GM20431 (cell line): ENCODE results near the gene SF3A1.
"Not testable (repeated sequence)": the region's sequence is repeated elsewhere in the genome, so short reads cannot be mapped to it uniquely, and the experiment has no call there.

Experiments used
- in situ Hi-C: fragments of 300-500 bp; cut with MseI, MboI; formaldehyde crosslinking; loops from one replicate; pipeline ENCODE4 v1.15.0; 2020; ENCODE audit warnings: low sequenced_read_pairs; ENCODE audit not compliant: unreplicated experiment

SF3A1 gene

DNA sequence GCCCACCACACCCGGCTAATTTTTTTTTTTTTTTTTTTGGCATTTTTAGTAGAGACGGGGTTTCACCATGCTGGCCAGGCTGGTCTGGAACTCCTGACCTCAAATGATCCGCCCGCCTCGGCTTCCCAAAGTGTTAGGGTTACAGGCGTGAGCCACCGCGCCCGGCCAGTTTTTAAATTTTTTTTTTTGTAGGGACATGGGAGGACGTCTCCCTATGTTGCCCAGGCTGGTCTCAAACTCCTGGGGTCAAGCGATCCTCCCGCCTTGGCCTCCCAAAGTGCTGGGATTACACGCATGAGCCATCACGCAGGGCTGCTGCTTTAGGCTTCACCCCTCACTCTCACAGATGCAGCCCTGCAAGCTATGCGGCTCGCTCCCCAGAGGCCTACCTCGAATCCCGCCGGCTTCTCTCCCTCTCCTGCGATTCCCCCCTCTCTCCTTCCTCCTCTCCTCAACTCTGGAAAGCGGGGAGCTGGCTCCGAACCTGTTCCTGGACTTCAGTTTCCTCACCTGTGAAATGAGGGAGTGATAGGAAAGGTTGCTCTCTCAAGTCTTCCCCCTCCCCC lies 1.0 kb upstream of the SF3A1 start:
- in situ Hi-C loops: no loop called here

DNA sequence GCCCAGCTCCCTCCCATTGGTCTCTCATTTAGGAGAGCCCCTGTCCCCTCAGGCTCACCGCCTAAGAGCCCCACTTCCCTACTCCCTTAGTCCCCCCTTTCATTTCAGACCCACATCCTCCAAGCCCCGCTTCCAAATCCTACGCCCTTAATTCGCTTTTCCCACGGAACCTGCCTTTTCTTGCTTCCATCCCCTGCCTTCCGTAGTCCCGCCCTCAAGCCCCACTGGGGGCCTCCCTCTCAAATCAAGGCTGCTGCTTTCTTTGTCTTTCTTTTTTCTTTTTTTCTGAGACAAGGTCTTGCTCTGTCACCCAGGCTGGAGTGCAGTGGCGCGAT lies 509 bp upstream of the SF3A1 start:
- in situ Hi-C loops: no loop called here

DNA sequence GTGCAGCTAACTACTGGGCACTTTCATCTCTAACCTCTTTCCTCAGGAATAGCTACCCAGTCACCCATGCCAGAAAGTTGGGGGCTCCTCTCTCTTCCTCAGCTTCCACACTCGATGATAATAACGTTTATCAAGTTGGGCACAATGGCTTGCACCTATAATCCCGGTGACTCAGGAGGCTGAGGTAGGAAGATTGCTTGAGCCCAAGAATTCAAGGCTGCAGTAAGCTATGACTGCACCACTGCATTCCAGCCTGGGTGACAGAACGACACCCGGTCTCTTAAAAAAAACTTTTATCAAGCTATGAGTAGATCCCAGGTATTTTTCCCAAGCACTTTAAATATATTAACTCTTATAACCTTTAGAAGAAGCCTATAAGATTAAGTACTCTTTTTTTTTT lies 2.0 kb downstream of the SF3A1 start:
- in situ Hi-C loops: no loop called here

DNA sequence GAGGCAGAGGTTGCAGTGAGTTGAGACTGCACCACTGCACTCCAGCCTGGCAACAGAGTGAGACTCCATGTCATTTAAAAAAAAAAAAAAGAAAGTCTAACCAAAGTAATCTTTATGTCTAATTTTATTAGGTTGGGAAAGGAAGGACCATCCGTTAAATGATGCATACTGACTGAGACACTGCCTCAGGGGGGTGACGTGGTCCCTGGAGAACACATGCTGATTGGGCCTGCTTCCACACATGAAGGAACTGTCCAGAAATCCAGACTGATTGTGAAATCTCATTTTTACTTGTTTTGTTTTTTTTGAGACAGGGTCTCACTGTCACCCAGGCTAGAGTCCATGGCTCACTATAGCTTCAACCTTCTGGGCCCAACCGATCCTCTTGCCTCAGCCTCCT lies 5.5 kb downstream of the SF3A1 start:
- in situ Hi-C loops: no loop called here

DNA sequence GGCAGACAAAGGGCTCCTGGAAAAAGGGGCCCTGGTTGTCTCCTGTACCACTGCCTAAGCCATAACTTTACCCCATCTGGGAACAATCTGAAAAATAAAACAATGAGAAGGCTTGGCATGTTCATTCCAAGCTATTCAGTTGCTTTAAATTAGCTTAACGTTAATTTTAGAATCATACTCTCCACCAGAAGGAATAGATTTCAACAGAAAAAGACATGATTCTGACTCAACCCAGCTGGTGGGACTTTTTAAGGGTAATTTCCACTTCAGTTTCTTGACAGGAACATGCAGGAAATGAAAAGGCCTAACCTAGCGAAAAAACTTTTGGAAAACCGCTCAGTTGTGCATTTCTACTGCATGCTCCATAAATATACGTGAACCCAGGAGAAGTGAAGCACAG lies 7.9 kb downstream of the SF3A1 start:
- in situ Hi-C loops: no loop called here

DNA sequence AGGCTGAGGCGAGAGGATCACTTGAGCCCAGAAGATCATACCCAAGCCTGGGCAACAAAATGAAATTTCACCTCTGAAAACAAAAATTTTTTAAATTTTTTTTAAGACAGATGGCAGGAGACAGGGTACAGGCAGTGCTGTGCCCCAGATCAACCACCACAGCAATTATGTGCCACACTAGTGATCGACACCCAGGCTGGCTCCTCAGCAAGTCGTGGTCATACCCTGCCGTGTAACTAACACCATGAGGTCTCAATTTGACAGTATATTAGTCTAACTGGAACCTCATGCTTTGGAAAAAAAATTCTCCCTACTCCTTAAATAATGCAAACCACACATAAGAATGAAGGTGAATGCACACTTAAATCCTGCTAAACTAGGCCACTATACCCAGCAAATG lies 8.3 kb downstream of the SF3A1 start:
- in situ Hi-C loops: no loop called here

DNA sequence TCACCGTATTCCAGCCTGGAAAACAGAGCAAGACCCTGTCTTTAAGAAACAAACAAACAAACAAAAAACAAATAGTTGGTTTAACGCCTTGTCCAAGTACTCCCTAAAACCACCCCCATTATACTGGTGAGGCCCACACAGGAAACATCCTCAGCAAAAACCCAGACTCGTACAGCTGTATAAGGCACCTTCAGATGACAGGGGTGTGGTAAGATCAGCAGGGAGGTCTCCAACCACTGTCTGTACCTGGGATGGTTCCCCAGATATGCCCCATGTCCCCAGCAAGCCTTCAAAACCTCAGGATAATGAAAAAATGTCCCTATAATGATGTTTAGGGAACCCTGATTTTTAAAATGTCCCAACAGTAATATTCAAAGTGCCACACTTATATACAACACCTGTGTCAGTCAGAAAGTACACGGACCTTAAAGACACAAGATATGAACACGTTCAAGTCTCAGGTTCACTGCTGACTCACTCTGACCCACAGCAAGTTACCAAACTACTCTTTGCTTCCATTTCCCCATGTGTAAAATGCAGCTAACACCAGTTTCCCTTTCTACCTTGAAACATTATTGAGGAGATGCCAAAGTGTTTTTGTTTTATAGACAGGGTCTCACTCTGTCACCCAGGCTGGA lies 9.3 kb downstream of the SF3A1 start:
- in situ Hi-C loops: no loop called here

DNA sequence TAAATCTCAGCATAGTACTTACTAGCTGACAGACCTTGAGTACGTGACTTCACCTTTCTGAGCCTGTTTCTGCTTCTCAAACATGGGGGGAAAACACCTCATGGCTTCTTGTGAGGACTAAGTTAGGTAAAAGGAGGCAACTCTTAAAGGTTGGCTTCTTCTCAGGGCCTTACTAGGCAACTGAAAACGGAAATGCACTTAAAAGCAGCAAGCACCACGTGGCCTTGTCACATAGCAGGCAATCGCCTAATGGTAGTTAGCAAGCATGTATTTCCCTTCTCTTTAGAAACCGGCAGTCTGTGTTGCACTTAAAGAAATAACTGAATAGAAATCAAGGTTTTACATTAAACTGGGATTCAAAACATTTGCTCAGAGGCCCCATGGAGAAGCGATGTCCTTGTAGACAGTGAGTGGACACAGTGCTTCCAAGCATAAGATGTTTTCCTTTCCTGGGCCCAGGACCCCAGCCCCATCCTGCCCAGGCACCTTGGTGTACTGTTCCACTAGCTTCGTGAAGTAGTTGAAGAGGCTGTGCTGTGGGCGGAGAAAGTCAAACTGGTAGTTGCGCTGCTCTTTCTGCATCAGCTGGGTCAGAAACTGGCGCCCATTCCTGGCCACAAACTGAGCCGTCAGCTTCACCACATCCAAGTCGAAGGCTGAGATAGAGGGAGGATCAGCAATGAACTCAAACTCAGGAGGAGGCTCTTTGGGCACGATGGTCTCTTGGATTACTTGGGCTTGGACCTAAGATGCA lies 12.1 kb downstream of the SF3A1 start:
- in situ Hi-C loops: no loop called here

DNA sequence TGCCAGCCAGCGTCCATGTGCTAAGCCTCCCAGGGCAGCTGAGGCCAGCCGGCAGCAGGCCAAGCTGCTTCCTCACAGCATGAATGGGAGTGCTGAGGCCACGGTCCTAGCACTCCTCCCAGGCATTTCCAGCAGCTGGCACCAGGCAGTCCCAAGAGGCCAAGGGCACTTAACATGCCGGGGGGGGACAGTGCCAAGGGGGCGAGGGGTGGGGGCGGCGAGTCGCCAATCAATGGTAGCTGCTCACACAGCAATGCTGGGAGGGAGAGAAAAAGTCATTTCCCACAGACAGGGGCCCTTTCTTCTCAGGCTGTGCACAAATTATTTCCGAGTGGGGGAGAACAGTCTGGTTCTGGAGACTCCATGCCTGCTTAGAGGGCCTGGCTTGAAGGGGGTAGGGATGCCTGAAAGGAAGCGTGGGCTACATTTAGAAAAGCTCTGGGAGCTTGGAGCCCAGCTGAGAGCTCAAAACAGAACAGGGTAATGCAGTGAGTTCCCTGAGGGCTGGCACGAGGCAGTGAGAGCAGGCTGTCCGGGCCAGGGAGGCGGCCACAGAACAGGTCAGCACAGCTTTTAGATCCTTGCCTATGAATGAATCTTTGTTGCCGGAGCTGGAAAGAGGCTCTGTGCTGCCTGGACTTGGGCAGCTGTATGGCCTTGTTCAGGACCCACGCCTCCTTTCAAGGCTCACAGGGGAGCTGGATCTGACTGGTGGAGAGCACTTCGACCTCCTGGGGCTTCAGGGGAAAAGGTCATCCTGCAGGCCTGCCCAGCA lies 15.6 kb downstream of the SF3A1 start:
- in situ Hi-C loops: no loop called here

DNA sequence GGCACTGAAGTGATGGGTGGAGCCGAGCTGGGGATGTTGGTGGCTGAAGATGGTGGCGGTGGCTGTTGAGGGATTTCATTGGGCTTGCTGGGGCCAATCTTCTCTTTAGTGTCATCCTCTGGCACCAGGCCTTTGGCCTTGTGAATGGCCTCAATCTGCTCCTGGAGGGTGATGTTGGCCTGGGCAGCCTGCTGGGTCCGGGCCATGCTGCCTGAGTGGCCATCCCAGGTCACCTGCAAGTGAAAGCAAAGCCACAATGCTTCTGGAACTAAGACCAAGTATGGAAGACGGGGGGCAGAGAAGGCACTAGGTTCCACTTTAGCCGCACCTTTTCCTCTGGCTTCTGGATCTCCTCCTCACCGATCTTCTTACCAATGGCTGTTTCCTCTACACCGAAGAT lies 17.9 kb downstream of the SF3A1 start:
- in situ Hi-C loops: no loop called here

DNA sequence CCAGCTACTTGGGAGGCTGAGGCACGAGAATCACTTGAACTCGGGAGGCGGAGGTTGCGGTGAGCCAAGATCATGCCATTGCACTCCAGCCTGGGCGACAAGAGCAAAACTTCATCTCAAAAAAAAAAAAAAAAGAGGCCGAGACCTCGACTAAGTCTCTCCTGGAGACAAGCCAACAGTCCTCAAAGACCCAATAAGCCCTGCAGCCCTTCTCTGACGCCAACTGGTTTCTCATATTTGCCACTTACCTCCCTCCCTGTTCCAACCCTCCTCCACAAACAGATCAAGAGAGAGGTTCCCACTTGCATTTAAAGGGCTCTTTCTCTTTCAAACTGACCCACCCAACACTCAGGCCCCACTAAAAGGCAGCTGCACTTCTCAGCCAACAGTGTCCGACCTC lies 18.4 kb downstream of the SF3A1 start:
- in situ Hi-C loops: not testable (repeated sequence)

DNA sequence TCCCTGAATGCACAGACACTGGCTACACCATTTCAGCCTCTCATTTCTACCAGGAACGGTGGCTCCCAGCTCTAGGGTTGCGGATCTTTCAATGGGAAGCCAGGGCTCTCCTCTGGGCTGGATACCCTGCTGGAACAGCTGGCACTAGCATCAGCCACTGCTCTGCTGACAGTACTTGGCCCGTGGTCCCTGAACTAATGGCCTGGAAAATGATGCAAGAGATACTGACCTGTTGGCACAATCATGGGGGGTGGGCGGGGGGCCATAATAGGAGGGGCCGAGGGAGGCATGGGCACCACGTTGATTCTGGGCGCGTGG lies 19.3 kb downstream of the SF3A1 start:
- in situ Hi-C loops: no loop called here

DNA sequence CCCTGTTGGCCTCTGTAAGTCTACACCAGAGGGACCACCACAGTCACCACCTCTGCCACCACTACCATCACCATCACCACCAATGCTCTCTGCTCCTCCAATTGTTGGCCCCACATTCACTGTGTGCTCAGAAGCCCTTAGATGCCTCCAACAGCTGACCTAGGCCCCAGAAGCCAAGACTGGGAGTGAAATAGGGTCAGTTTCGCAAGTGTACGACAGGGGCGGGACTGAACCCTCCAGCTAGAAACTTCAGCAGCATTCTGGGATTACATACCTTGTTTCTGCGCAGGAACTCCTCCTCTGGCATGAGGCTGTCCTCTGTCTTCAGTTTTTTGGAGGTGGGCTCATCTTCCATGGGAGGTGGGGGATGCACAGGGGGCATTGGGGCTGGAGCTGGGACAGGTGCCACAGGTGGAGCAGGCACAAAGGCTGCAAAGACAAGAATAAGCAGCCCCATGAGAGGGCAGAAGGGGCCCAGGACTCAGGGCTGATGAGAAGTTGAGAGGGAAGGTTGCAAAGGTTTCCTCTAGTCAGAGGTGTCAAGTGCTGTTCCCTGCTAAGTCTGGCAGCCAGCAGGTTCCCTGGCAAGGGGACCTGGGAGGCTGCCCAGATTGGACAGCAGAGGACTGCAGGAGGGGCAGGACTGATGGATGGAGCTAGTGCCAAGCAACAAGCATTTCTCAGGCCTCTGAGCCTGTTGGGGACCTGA lies 19.8 kb downstream of the SF3A1 start:
- in situ Hi-C loops: no loop called here

DNA sequence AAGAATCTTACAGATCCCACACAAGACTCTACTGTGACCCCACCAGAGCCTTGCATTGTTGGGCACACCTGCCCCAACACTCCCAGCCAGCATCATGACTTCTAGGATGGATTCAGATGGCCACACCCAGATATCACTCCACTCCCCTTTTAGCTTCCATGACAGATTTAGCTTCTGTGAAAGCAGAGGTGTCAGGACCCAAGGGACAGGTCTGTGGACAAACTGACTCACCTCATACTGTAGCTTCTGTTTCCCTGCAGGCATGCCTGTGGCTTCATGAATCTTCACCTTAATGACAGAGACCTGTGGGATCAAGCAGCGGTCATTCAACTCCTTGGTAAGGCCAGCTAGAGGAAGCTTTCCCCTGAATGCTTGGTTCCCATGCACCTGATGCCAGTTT lies 21.5 kb downstream of the SF3A1 start:
- in situ Hi-C loops: no loop called here

DNA sequence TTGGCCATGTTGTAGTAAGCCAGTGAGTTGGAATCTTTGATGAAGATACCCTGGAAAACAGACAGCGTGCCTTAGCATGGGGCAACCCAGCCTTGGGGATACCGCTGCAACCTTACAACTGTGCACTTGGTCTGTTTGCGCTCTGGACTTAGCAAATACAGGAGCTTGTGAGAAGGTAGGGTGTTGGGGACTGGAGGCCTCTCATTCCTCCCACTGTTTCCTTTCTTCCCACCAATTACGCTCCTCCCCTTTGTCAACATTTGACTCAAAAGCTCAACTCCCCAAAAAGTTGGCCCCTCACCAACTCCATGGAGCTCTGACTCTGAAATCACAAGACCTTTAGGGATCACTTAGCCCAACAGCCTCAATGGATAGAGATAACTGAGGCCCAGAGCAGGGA lies 22.0 kb downstream of the SF3A1 start:
- in situ Hi-C loops: no loop called here

DNA sequence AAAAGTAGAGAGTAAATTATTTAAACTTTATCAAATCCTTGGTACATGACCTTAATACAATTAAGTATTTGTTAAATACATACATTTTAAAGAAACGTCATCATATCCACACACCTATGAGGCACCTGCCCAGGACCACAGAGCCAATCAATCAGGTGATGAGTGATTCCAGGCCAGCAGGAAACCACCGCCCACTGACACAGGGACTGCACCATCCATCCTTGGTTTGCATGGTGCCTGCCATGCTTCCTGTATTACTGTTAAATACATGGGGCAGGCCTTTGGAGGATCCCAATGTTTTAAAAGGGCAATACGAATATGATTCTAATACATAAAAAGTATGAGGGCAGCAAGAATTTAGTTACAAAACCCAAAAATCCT lies 23.0 kb downstream of the SF3A1 start:
- in situ Hi-C loops: no loop called here

DNA sequence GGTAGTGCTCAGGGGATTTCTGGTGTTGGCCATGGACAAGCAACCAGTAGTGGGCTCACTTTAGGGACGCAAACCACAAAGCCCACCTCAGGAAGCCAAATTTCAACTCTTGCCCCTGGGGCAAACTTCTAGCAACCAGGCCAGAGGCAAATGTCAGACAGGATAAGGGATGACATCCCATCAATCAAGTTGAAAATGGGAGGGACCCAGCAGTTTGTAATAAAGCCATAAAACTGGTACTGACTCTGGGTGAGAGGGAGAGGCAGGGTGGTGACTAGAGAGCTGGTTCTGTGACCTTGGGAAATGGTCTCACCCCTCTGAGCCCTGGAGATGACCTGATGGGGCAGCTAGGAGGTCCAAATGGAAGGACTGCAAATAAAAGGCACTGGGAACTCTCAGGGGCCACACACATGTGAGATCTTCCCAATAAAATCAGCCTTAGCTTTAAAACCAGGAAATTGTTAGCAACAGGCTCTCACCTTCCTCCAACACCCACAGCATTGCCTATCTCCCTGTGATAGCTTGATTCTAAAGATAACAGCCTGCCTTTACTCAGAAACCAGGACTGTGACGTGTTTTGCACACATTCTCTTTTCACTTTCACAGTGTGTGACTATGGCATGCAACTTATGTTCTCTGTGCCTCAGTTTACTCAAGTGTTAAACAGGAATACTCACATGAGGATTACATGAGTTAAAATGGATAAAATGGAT lies 23.5 kb downstream of the SF3A1 start:
- in situ Hi-C loops: no loop called here

DNA sequence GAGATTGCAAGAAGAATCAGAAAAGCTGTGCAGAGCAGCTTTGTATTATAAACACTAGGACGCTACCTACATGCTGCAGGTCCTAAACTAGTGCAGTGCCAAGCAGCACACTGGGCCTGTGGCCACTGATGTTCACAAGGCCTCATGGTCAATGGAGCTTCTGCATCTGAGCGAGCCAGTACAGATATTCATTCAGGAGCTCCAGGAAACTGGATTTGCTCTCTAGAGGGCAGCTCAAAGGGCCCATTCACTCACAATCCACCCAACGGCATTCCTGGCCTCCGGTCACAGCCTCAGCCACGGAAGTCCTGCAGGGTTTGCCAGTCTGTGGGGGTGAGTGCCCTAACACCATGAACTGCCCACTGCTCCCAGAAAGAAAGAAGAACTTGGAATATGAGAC lies 24.1 kb downstream of the SF3A1 start:
- in situ Hi-C loops: no loop called here

DNA sequence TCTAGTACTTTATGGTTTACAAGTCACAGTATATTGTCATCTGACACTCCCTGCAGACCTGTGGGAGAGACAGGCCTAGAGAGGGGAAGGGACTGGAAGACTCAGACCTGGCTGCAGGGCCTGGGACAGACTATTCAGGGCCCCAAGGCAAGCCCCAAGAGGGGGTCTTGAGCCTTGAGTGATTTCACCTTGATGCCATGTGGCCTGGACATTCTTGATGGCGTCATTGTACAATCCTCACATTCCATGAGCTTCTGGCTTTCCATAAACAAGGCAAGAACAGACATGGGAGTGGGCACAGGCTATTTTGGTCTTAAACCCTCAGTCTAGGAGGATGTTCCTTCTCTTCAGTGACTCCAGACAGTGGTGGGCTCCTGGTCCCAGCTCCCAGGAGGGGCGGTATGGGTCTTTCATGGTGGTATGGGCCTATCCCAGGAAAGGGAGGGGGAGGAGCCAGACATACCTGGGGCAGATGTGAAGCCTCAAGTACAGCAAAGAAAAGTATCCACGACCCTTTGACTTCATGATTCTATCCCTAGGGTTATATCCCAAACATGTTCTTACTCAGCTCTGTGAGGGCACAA lies 28.1 kb downstream of the SF3A1 start:
- in situ Hi-C loops: no loop called here

DNA sequence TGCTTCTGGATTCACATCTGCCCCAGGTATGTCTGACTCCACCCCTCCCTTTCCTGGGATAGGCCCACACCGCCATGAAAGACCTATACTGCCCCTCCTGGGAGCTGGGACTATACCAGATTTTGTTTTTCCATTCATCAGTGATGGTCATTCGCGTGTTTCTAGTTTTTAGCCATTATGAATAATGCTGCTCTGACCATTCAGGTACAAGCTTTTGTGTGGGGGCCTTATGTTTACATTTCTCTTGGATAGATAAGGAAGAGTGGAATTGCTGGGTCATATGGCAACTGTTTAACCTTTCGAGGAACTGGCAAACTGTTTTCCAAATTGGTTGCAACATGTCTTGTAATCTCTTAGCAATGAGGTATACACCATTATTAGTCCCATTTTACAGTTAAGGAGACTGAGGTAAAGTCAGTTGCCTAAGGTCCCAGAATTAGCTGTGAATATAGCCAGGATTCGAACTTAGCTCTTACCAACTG lies 28.8 kb downstream of the SF3A1 start:
- in situ Hi-C loops: no loop called here
